Progenitor cell of endocrine pancreas (in vitro differentiated cells): ENCODE data around the gene LRRC56. TPM values are rescaled to one million over a fixed set of nuclear protein-coding genes. Genes with fewer than 3 reads are reported as not detected.

ENCODE experiments used
- DNase-seq: peaks from one replicate; pipeline ENCODE4 v3.0.0; 2021; ENCODE audit warnings: low spot score; ENCODE audit not compliant: unreplicated experiment
- H3K27ac Mint-ChIP-seq: 2 replicates; pipeline ENCODE4 v1.8.0; 2021; ENCODE audit warnings: mild to moderate bottlenecking, moderate library complexity, mixed read lengths
- H3K27me3 Mint-ChIP-seq: 2 replicates; pipeline ENCODE4 v1.8.0; 2021; ENCODE audit warnings: mixed read lengths
- H3K36me3 Mint-ChIP-seq: 2 replicates; pipeline ENCODE4 v1.8.0; 2022; ENCODE audit warnings: mixed read lengths; ENCODE audit not compliant: insufficient read depth
- H3K4me1 Mint-ChIP-seq: 2 replicates; pipeline ENCODE4 v1.8.0; 2021; ENCODE audit warnings: low read depth, mixed read lengths
- H3K4me3 Mint-ChIP-seq: 2 replicates; pipeline ENCODE4 v1.8.0; 2021; ENCODE audit warnings: low read depth, mild to moderate bottlenecking, moderate library complexity, mixed read lengths
- H3K9me3 Mint-ChIP-seq: 2 replicates; pipeline ENCODE4 v1.8.0; 2021; ENCODE audit warnings: low read depth, mixed read lengths
- total RNA-seq: library from RNA; stranded (reverse); gene quantifications from 2 replicates; pipeline ENCODE4 v1.2.1, GENCODE V29; 2021
- TF ChIP-seq, protein P1 (sequence below): fragments of 200-600 bp; sonication (generic); IDR thresholded peaks from one replicate; pipeline ENCODE4 v1.5.0; 2021; ENCODE audit warnings: antibody characterized with exemption, mild to moderate bottlenecking; ENCODE audit not compliant: unreplicated experiment

LRRC56 gene
- total RNA-seq, 1 donor from 2014 or later = 5.4 TPM

DNA sequence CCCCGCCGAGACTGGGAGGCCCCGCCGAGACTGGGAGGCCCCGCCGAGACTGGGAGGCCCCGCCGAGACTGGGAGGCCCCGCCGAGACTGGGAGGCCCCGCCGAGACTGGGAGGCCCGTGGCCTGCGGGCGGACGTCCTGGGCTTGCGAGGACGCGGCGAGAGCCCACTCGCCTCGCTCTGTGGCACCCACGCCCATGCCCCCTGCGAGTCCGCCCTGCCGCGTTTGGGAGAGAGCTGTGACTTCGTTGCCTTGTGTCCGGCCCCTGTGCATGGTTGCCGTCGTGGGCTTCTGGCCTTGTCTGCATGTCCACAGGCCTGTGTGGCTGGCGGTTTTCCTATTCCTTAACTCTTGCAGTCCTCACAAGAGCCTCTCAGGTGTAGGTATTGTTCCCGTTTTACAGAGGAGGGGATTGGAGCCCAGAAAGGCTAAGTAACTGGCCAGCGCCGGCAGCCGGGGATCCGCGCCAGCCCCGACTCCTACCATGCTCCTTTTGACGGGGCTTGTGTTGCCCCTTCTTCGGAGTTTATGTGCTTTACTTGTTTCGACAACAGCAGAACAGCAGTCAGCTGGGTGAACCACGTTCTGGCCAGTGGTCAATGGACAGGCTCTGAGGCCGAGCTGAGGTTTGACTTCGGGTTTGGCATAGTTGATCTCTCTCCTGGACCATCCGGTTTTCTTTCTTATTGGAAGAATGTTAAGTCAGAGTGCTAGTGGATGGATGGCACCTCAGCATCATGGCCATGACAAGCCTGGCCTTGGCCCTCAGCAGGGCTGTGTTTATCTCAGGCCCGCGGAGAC is 39.7 kb downstream of the LRRC56 start:
- H3K9me3 Mint-ChIP-seq = no peaks in the 10 kb centered on the region
- H3K36me3 Mint-ChIP-seq = peaks cover 1% of the 10 kb centered on the region
- no peak for DNase-seq
- H3K4me3 Mint-ChIP-seq = peak overlapping the region; percentile 86
- H3K27me3 Mint-ChIP-seq = peaks cover 17% of the 10 kb centered on the region
- peaks cover 42% of the 10 kb centered on the region for H3K4me1 Mint-ChIP-seq
- TF ChIP-seq, protein P1, sequence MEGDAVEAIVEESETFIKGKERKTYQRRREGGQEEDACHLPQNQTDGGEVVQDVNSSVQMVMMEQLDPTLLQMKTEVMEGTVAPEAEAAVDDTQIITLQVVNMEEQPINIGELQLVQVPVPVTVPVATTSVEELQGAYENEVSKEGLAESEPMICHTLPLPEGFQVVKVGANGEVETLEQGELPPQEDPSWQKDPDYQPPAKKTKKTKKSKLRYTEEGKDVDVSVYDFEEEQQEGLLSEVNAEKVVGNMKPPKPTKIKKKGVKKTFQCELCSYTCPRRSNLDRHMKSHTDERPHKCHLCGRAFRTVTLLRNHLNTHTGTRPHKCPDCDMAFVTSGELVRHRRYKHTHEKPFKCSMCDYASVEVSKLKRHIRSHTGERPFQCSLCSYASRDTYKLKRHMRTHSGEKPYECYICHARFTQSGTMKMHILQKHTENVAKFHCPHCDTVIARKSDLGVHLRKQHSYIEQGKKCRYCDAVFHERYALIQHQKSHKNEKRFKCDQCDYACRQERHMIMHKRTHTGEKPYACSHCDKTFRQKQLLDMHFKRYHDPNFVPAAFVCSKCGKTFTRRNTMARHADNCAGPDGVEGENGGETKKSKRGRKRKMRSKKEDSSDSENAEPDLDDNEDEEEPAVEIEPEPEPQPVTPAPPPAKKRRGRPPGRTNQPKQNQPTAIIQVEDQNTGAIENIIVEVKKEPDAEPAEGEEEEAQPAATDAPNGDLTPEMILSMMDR = no peak
- H3K27ac Mint-ChIP-seq = peak overlapping the region; percentile 94

- peak overlapping the region; percentile 94 for H3K27ac Mint-ChIP-seq
- peaks cover 1% of the 10 kb centered on the region for H3K36me3 Mint-ChIP-seq
- H3K27me3 Mint-ChIP-seq = peaks cover 17% of the 10 kb centered on the region
- H3K4me1 Mint-ChIP-seq = peaks cover 42% of the 10 kb centered on the region
- no peaks in the 10 kb centered on the region for H3K9me3 Mint-ChIP-seq
- TF ChIP-seq, protein P1 = no peak
- peak overlapping the region; percentile 86 for H3K4me3 Mint-ChIP-seq
- DNase-seq = no peak
Observed at GRCh38 chr11:577611-577894, 40.2 kb downstream of the LRRC56 start.

DNA sequence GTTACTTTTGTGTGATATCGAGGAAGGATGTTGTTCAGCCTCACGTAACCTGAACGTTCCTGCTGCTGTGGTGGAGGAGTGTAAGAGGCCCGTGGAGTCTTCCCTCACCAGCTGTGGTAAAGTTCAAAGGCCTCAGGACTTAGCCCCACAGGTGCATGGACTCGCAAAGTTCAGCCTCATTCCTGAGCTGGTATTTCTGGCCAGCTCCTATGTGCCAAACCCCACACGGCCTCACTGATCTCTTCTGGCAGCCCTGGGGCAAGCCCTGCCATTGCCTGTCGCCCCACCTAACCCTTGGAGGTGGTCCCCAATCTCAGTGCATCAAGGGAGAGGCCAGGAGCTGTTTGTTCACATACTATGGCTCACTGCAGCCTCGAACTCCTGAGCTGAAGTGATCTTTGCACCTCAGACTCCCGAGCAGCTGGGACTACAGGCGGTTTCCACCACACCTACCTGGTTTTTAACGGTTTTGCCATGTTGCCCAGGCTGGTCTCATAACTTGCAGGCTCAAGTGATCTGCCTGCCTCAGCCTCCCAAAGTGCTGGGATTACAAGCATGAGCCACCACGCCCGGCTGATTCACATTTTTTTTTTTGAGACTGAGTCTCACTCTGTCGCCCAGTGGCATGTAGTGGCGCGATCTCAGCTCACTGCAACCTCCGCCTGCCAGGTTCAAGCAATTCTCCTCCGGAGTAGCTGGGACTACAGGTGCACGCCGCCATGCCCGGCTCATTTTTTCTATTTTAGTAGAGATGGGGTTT is 41.1 kb downstream of the LRRC56 start:
- H3K36me3 Mint-ChIP-seq = peaks cover 1% of the 10 kb centered on the region

GRCh38 chr11:579830-580601 is 42.7 kb downstream of the LRRC56 start:
- Mint-ChIP-seq H3K9me3 (no peaks in the 10 kb centered on the region), H3K27me3 (peaks cover 3% of the 10 kb centered on the region), H3K4me1 (peaks cover 32% of the 10 kb centered on the region), H3K4me3 (peak overlapping the region; percentile 29), H3K36me3 (peaks cover 3% of the 10 kb centered on the region), H3K27ac (peak overlapping the region; percentile 87)
- TF ChIP-seq, protein P1 = no peak
- DNase-seq = no peak

More for the DNA sequence above, 41.1 kb downstream of the LRRC56 start:
- Mint-ChIP-seq H3K4me3 (peak overlapping the region; percentile 86), H3K27ac (peak overlapping the region; percentile 49), H3K27me3 (peaks cover 16% of the 10 kb centered on the region), H3K9me3 (no peaks in the 10 kb centered on the region), H3K4me1 (peaks cover 42% of the 10 kb centered on the region)
- no peak for DNase-seq
- TF ChIP-seq, protein P1 = no peak

GRCh38 chr11:581342-581741 is 44.0 kb downstream of the LRRC56 start:
- no peak for DNase-seq
- H3K27me3 Mint-ChIP-seq = no peaks in the 10 kb centered on the region
- H3K4me1 Mint-ChIP-seq = peaks cover 30% of the 10 kb centered on the region
- TF ChIP-seq, protein P1 = no peak
- H3K4me3 Mint-ChIP-seq = no peak overlapping the region
- H3K27ac Mint-ChIP-seq = peak overlapping the region; percentile 2
- peaks cover 6% of the 10 kb centered on the region for H3K36me3 Mint-ChIP-seq
- H3K9me3 Mint-ChIP-seq = no peaks in the 10 kb centered on the region
